ENCODE data around the gene SESN3. TPM values are rescaled to one million over a fixed set of nuclear protein-coding genes. Genes with fewer than 3 reads are reported as not detected.
"Not testable (repeated sequence)": the region's sequence is repeated elsewhere in the genome, so short reads cannot be mapped to it uniquely, and the experiment has no call there.

SESN3 gene
- total RNA-seq, 4 donors from 2014 or later, result 57.9 to 106 (median 71.8) TPM

GRCh38 chr11:95254716-95255115, 23.7 kb upstream of the SESN3 start:
- no peaks in the 10 kb centered on the region for H3K36me3 ChIP-seq
- peaks cover 0 to 36% (median 24%) of the 10 kb centered on the region in 4 donors for H3K4me1 ChIP-seq
- TF ChIP-seq CTCF (IDR thresholded peaks at IDR 0.05) (no peak), EP300 (IDR thresholded peaks at IDR 0.05) (no peak), POLR2A (IDR thresholded peaks at IDR 0.05) (no peak)
- no peaks in the 10 kb centered on the region for H3K9me3 ChIP-seq
- DNase-seq (ENCODE audit: low spot score in 2 of 2), result no peak
- peak overlapping the region in 3 of 4 donors; percentile 45 to 87 (median 80) for H3K27ac ChIP-seq
- no peaks in the 10 kb centered on the region for H3K27me3 ChIP-seq
- no peak overlapping the region for H3K4me3 ChIP-seq

GRCh38 chr11:95254131-95254704, 23.2 kb upstream of the SESN3 start:
- H3K4me3 ChIP-seq, result peak overlapping the region in 2 of 4 donors; percentile 22 to 45
- no peaks in the 10 kb centered on the region for H3K27me3 ChIP-seq
- 3 to 7% methylated on average over 8 of the region's 8 CpGs for WGBS, 2 donors
- DNase-seq (ENCODE audit: low spot score in 2 of 2), result peak; percentile 61 to 84
- H3K27ac ChIP-seq, result peak overlapping the region; percentile 65 to 87 (median 76)
- peaks cover 0 to 36% (median 24%) of the 10 kb centered on the region in 4 donors for H3K4me1 ChIP-seq
- TF ChIP-seq CTCF (IDR thresholded peaks at IDR 0.05), result no peak
- TF ChIP-seq POLR2A (IDR thresholded peaks at IDR 0.05), result peak; percentile 16 to 59
- TF ChIP-seq EP300 (IDR thresholded peaks at IDR 0.05), result peak in 1 of 2 donors; percentile 69
- H3K36me3 ChIP-seq, result no peaks in the 10 kb centered on the region
- H3K9me3 ChIP-seq, result no peaks in the 10 kb centered on the region

GRCh38 chr11:95253141-95253540, 22.1 kb upstream of the SESN3 start:
- Histone ChIP-seq H3K27me3 (no peaks in the 10 kb centered on the region), H3K36me3 (no peaks in the 10 kb centered on the region), H3K4me3 (no peak overlapping the region), H3K27ac (peak overlapping the region in 2 of 4 donors; percentile 80 to 87), H3K4me1 (peaks cover 0 to 44% (median 26%) of the 10 kb centered on the region in 4 donors), H3K9me3 (no peaks in the 10 kb centered on the region)
- TF ChIP-seq EP300 (IDR thresholded peaks at IDR 0.05) (no peak), CTCF (IDR thresholded peaks at IDR 0.05) (no peak), POLR2A (IDR thresholded peaks at IDR 0.05) (no peak)
- WGBS, 2 donors, result 72 to 75% methylated on average over 2 of the region's 2 CpGs
- no peak for DNase-seq (ENCODE audit: low spot score in 2 of 2)

GRCh38 chr11:95252586-95252985, 21.6 kb upstream of the SESN3 start:
- DNase-seq (ENCODE audit: low spot score in 2 of 2), result no peak
- H3K4me3 ChIP-seq, result no peak overlapping the region
- TF ChIP-seq CTCF (IDR thresholded peaks at IDR 0.05), result no peak
- TF ChIP-seq EP300 (IDR thresholded peaks at IDR 0.05), result no peak
- TF ChIP-seq POLR2A (IDR thresholded peaks at IDR 0.05), result no peak
- peak overlapping the region in 2 of 4 donors; percentile 80 to 87 for H3K27ac ChIP-seq
- peaks cover 0 to 44% (median 26%) of the 10 kb centered on the region in 4 donors for H3K4me1 ChIP-seq
- no peaks in the 10 kb centered on the region for H3K9me3 ChIP-seq
- H3K27me3 ChIP-seq, result no peaks in the 10 kb centered on the region
- WGBS, 2 donors, result 38 to 66% methylated on average over 1 of the region's 1 CpG
- no peaks in the 10 kb centered on the region for H3K36me3 ChIP-seq

- H3K27ac ChIP-seq; H3K27me3 ChIP-seq; DNase-seq (ENCODE audit: low spot score in 2 of 2); H3K36me3 ChIP-seq; H3K9me3 ChIP-seq; H3K4me3 ChIP-seq: not testable (repeated sequence)
- H3K4me1 ChIP-seq, result peaks cover 0 to 44% (median 26%) of the 10 kb centered on the region in 4 donors
- 89 to 92% methylated on average over 6 of the region's 6 CpGs for WGBS, 2 donors
Measured at GRCh38 chr11:95251896-95252295, 20.9 kb upstream of the SESN3 start.
